GM12864 (cell line): ENCODE results near the gene SP140L.

Experiments used
- DNase-seq: peaks from one replicate; pipeline ENCODE4 v3.0.0-alpha.2; 2011; ENCODE audit warnings: low read depth
- H3K4me3 ChIP-seq: 2 replicates; pipeline ENCODE4 v1.5.1; 2011; ENCODE audit warnings: mild to moderate bottlenecking, low read depth, low read length, control low read depth
- TF ChIP-seq, protein P1 (sequence below): IDR thresholded peaks from 2 replicates; pipeline ENCODE4 v1.5.1; 2011; ENCODE audit warnings: low read depth, mild to moderate bottlenecking, moderate library complexity, low read length, control low read depth, inconsistent platforms; ENCODE audit errors: missing control alignments

SP140L gene

GRCh38 chr2:230413479-230413878, 86.5 kb downstream of the SP140L start:
- H3K4me3 ChIP-seq = no peak overlapping the region
- DNase-seq = no peak
- TF ChIP-seq, protein P1, sequence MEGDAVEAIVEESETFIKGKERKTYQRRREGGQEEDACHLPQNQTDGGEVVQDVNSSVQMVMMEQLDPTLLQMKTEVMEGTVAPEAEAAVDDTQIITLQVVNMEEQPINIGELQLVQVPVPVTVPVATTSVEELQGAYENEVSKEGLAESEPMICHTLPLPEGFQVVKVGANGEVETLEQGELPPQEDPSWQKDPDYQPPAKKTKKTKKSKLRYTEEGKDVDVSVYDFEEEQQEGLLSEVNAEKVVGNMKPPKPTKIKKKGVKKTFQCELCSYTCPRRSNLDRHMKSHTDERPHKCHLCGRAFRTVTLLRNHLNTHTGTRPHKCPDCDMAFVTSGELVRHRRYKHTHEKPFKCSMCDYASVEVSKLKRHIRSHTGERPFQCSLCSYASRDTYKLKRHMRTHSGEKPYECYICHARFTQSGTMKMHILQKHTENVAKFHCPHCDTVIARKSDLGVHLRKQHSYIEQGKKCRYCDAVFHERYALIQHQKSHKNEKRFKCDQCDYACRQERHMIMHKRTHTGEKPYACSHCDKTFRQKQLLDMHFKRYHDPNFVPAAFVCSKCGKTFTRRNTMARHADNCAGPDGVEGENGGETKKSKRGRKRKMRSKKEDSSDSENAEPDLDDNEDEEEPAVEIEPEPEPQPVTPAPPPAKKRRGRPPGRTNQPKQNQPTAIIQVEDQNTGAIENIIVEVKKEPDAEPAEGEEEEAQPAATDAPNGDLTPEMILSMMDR = no peak

- TF ChIP-seq, protein P1 = no peak
- no peak overlapping the region for H3K4me3 ChIP-seq
- DNase-seq = no peak
Observed at GRCh38 chr2:230414302-230414701, 87.3 kb downstream of the SP140L start.

DNA sequence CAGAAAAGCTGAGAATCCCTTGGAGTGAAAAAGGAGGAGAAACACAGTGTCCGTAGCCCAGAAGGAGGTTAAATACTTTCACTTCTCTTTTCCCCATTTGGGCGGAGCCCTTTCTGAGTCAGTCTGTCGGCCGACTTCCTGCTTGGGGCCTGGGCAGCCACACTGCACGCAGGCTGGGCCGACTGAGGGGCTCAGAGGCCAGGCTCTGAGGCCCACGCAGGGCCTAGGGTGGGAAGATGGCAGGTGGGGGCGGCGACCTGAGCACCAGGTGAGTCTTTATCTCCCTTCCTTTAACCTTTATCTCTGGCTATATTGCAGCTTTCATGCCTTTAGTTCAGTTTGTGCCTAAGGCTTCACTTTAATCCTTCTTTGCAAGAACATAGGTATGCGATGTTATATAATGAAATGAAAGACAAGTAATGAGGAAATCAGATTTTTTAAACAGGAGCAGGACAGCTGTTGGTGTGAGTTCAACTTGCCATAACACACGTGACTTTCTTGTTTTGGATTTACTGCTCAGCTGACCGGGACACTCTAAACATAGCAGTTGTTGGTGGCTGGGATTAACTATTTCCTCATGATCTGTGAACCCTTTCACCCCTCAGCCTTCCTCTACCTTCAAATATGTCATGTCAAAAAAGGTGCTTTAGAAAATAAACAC, 89.2 kb downstream of the SP140L start, which contains the start of gene SP100:
Gene SP100, plus strand, starts transcription at position 141 of the 661 bp plus-strand sequence. Its CDS starts 96 bp downstream, at position 237.
- TF ChIP-seq, protein P1 = no peak

GRCh38 chr2:230417436-230417835, 90.4 kb downstream of the SP140L start:
- TF ChIP-seq, protein P1 = no peak
- no peak for DNase-seq
- peak overlapping the region; percentile 76 for H3K4me3 ChIP-seq

More for the DNA sequence above, 89.2 kb downstream of the SP140L start, which contains the start of gene SP100:
- peak; percentile 82 for DNase-seq
- peak within 1 kb of the TSS; percentile 76 for H3K4me3 ChIP-seq

DNA sequence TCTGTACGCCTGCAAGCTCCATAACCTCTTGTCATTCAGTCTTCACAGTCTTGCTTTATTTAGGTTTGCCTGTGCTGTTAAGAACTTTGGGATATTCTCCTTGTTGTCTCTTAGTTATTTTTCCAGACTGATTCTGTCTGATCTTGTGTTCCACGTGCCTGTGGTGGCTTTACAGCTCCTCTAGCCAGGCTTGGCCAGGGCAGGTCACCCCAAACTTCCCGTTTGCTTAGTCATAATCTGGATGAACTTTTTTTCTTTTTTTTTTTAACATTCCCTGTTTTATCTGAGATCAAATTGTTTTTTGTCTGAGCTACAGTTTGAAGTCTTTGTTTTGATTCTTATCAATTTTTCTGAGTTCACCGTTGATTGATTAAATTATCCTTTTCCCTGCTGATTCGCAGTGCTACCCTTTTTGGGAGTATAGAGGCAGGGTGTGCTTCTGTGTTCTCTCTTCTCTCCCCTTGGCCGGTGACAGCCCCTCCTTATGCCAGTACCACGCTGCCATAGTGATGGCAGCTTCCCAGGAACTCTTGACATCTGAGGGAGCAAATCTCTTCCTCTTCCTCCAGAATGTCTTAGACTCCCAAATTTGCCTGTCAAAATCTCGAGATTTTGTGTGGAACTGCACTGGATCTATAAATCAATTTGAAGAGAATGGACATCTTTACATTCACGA, 91.5 kb downstream of the SP140L start:
- TF ChIP-seq, protein P1 = no peak
- no peak for DNase-seq
- H3K4me3 ChIP-seq = peak overlapping the region; percentile 76

DNA sequence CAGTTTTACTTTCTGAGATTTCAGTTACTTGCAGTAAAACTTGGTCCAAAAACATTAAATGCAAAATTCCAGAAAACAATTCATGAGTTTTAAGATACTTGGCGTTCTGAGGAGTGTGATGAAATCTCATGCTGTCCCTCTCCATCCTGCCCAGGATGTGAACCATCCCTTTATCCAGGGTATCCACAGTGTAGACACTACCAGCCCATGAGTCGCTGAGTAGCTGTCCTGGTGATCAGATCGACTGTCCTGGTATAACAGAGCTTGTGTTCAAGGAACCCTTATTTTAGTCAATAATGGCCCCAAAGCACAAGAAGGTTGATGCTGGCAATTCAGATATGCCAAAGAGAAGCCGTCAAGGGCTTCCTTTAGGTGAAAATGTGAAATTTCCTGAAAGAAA, 92.2 kb downstream of the SP140L start:
- TF ChIP-seq, protein P1 = no peak
- no peak for DNase-seq
- H3K4me3 ChIP-seq = peak overlapping the region; percentile 76
